OCI-LY1 (cell line): Measurements from ENCODE around the gene HOXB4.

Source experiments
- H2AFZ ChIP-seq: fragments of 200-600 bp; sonication (generic), shearing (Covaris generic); 2 replicates; pipeline ENCODE4 v1.6.0; 2014; ENCODE audit warnings: antibody characterized with exemption, mild to moderate bottlenecking, low read length
- H3F3A ChIP-seq: fragments of 200-600 bp; sonication (generic), shearing (Covaris generic); 2 replicates; pipeline ENCODE4 v1.6.0; 2014; ENCODE audit warnings: mild to moderate bottlenecking, antibody characterized with exemption, low read length, moderate library complexity; ENCODE audit not compliant: insufficient read depth
- H3K27ac ChIP-seq: fragments of 200-600 bp; sonication (generic); 2 replicates; pipeline ENCODE4 v1.5.1; 2014; ENCODE audit warnings: low read length, mixed run types, mild to moderate bottlenecking, low read depth; ENCODE audit not compliant: poor library complexity, severe bottlenecking
- H3K27me3 ChIP-seq: fragments of 200-600 bp; sonication (generic); 2 replicates; pipeline ENCODE4 v1.6.0; 2014; ENCODE audit warnings: antibody characterized with exemption, mild to moderate bottlenecking, low read length, moderate library complexity; ENCODE audit not compliant: insufficient read depth
- H3K36me3 ChIP-seq: fragments of 200-600 bp; sonication (generic); 2 replicates; pipeline ENCODE4 v1.6.1; 2014; ENCODE audit warnings: mild to moderate bottlenecking, antibody characterized with exemption, low read length, moderate library complexity, mixed read lengths; ENCODE audit not compliant: insufficient read depth
- H3K4me1 ChIP-seq: fragments of 200-600 bp; sonication (generic); 2 replicates; pipeline ENCODE4 v1.5.1; 2014; ENCODE audit warnings: mild to moderate bottlenecking, low read length, moderate library complexity; ENCODE audit not compliant: insufficient read depth, severe bottlenecking
- H3K4me2 ChIP-seq: fragments of 200-600 bp; sonication (generic), shearing (Covaris generic); 2 replicates; pipeline ENCODE4 v1.6.1; 2014; ENCODE audit warnings: low read length
- H3K4me3 ChIP-seq: fragments of 200-600 bp; sonication (generic); 2 replicates; pipeline ENCODE4 v1.5.1; 2014; ENCODE audit warnings: low read length, low read depth, mild to moderate bottlenecking, mixed read lengths; ENCODE audit not compliant: poor library complexity, severe bottlenecking
- H3K79me2 ChIP-seq: fragments of 200-600 bp; shearing (Covaris generic); 2 replicates; pipeline ENCODE4 v1.6.1; 2016; ENCODE audit warnings: mixed run types, low read length, mixed read lengths; ENCODE audit not compliant: insufficient read depth
- H3K9ac ChIP-seq: fragments of 200-600 bp; sonication (generic), shearing (Covaris generic); 2 replicates; pipeline ENCODE4 v1.6.1; 2014; ENCODE audit warnings: mild to moderate bottlenecking, low read length, mixed read lengths
- H3K9me2 ChIP-seq: fragments of 200-600 bp; sonication (generic), shearing (Covaris generic); 2 replicates; pipeline ENCODE4 v1.6.1; 2014; ENCODE audit warnings: low read depth, mild to moderate bottlenecking, low read length, mixed read lengths
- H3K9me3 ChIP-seq: fragments of 200-600 bp; shearing (Covaris generic); 2 replicates; pipeline ENCODE4 v1.6.1; 2014; ENCODE audit warnings: low read length, mixed read lengths
- H4K20me1 ChIP-seq: fragments of 200-600 bp; sonication (generic), shearing (Covaris generic); 2 replicates; pipeline ENCODE4 v1.6.0; 2016; ENCODE audit warnings: mild to moderate bottlenecking, low read length; ENCODE audit not compliant: insufficient read depth
- CTCF ChIP-seq: fragments of 200-600 bp; sonication (generic), shearing (Covaris generic); IDR thresholded peaks from 2 replicates; pipeline ENCODE4 v1.5.1; 2017; ENCODE audit warnings: mild to moderate bottlenecking, antibody characterized with exemption, low read length, moderate library complexity, mixed read lengths
- EZH2 ChIP-seq: fragments of 200-600 bp; sonication (generic), shearing (Covaris generic); IDR thresholded peaks from 2 replicates; pipeline ENCODE4 v1.8.0; 2017; ENCODE audit warnings: borderline replicate concordance, mixed run types, mild to moderate bottlenecking, antibody characterized with exemption, low read length, moderate library complexity, mixed read lengths

The HOXB4 gene

GRCh38 chr17:48571826-48572417 lies 6.2 kb downstream of the HOXB4 start:
- no peaks in the 10 kb centered on the region for H3K4me1 ChIP-seq
- no peak overlapping the region for H3K9ac ChIP-seq
- H3K36me3 ChIP-seq = no peaks in the 10 kb centered on the region
- no peaks in the 10 kb centered on the region for H3K9me3 ChIP-seq
- no peaks in the 10 kb centered on the region for H4K20me1 ChIP-seq
- H3K27ac ChIP-seq = no peak overlapping the region
- H3F3A ChIP-seq = no peaks in the 10 kb centered on the region
- no peak for TF ChIP-seq EZH2
- TF ChIP-seq CTCF = no peak
- no peak overlapping the region for H3K4me3 ChIP-seq
- H2AFZ ChIP-seq = no peak overlapping the region
- H3K79me2 ChIP-seq = no peaks in the 10 kb centered on the region
- no peak overlapping the region for H3K4me2 ChIP-seq
- H3K9me2 ChIP-seq = no peaks in the 10 kb centered on the region
- no peaks in the 10 kb centered on the region; the same call in 1 of the 2 replicates for H3K27me3 ChIP-seq

- H3K9me3 ChIP-seq = no peaks in the 10 kb centered on the region
- H3F3A ChIP-seq = no peaks in the 10 kb centered on the region
- H2AFZ ChIP-seq = no peak overlapping the region
- H3K27ac ChIP-seq = no peak overlapping the region
- no peaks in the 10 kb centered on the region; the same call in 1 of the 2 replicates for H3K27me3 ChIP-seq
- no peaks in the 10 kb centered on the region for H3K9me2 ChIP-seq
- H3K4me1 ChIP-seq = no peaks in the 10 kb centered on the region
- H3K4me3 ChIP-seq = no peak overlapping the region
- no peak overlapping the region for H3K9ac ChIP-seq
- H4K20me1 ChIP-seq = no peaks in the 10 kb centered on the region
- no peaks in the 10 kb centered on the region for H3K79me2 ChIP-seq
- TF ChIP-seq EZH2 = no peak
- TF ChIP-seq CTCF = no peak
- H3K4me2 ChIP-seq = no peak overlapping the region
- H3K36me3 ChIP-seq = no peaks in the 10 kb centered on the region
These were observed 6.9 kb downstream of the HOXB4 start for GRCh38 chr17:48571024-48571818.

- Histone ChIP-seq H4K20me1 (no peaks in the 10 kb centered on the region), H3K9ac (no peak overlapping the region), H2AFZ (no peak overlapping the region), H3K4me2 (no peak overlapping the region), H3K4me3 (no peak overlapping the region), H3F3A (no peaks in the 10 kb centered on the region), H3K9me2 (no peaks in the 10 kb centered on the region), H3K79me2 (no peaks in the 10 kb centered on the region), H3K36me3 (no peaks in the 10 kb centered on the region), H3K27ac (no peak overlapping the region), H3K4me1 (no peaks in the 10 kb centered on the region), H3K27me3 (no peaks in the 10 kb centered on the region; the same call in 1 of the 2 replicates), H3K9me3 (no peaks in the 10 kb centered on the region)
- no peak for TF ChIP-seq CTCF
- TF ChIP-seq EZH2 = no peak
These were observed 7.7 kb downstream of the HOXB4 start for GRCh38 chr17:48570325-48571023.
